ENCODE results near the gene RHBDL1.

The RHBDL1 gene

DNA sequence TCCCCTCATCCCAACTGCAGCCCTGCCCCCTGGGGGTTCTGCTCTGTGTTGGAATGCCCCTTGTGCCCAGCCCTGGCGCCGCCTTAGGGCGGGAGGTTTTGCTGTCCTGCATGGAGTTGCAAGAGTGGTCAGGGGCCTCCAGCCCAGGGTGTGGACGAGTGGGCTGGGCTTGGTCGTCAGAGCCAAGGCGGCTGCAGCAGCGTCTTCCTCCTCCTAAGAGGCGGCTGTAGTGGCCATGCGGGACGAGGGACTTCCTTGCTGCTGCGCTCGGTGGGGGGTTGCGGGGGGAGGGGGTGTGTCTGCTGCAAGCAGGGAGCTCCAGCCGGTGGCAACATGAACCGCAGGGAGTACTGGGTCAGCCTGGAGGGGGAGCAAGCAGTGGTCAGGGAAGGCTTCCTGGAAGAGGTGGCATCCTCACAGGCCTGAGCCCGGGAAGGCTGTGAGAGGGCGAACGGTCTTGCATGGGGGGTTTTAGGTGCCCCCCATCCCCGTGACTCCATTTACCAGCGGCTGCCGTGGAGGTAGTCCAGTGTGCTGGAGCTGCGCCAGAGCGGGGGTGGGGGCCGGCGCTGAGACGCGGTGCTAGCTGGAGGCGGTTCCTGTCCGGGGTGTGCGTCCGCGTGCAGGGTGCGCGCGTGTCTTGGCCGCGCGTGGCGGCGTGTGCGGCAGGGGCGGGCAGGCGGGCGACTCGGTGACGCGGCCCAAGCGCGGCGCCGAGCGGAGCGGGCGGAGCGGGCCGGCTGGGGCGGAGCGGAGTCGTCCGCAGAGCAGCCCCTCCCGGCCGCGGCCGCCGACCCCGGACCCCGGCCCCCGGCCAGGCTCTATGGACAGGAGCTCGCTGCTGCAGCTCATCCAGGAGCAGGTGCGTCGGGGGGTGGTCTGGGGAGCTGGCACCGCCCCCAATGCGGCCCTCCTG is at the start of gene RHBDL1:
RHBDL1 (plus strand) TSS at position 704 of the 916 bp plus-strand sequence; CDS start at position 824, 120 bp downstream.
- DNase-seq: no peak

DNA sequence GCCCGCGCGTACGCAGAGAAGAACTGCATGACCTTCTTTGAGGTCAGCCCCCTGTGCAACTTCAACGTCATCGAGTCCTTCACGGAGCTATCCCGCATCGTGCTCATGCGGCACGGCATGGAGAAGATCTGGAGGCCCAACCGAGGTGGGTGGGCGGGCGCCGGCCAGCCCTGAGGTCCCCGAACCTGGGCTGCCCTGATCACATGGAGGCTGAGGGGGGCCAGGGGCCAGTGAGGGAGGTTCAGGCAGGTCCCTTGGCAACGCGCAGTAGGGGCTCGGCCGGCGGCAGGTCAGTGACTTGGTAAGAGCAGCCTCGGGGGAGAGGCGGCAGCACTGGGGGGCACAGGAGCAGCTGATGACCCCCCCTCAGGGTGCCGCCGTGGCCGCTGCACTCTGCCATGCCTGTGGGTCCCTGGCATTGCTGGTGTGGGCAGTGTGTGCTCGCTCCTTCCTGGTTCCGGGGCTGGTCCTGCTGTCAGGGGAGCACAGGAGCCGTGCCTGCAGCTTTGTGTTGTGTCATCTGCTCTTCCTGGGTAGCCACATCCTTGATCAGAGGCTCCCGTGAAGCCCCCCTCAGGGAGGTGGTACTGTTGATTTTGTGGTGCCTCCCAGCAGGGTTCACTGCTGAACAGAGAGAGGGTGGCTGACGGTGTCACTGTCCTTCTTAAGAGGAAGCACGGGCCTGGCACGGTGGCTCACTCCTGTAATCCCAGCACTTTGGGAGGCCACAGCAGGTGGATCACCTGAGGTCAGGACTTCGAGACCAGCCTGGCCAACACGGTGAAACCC is 49.3 kb upstream of the RHBDL1 start:
- no peak for DNase-seq

DNA sequence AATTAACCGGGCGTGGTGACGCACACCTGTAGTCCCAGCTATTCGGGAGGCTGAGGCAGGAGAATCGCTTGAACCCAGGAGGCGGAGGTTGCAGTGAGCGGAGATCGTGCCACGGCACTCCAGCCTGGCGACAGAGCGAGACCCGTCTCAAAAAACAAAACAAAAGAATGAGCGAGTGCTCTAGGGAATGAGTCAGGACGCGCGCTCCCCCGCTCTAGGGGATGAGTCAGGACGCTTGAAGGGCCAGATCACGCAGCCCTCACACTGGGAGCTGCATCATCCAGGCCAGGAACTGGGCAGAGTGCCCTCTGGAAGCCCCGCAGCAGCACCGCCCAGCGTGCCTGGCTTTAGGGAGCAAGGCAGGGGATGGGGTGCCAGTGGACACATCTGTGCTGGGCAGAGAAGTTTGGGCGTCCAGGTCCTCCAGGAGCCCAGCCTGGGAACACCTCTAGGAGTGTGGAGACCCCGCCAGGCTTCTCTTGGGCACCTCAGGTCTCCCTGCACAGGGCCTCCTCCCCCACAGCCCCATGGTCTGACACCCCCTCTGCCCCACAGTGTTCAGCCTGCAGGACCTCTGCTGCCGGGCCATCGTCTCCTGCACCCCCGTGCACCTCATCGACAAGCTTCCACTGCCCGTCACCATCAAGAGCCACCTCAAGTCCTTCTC is 48.6 kb upstream of the RHBDL1 start:
- no peak for DNase-seq

DNA sequence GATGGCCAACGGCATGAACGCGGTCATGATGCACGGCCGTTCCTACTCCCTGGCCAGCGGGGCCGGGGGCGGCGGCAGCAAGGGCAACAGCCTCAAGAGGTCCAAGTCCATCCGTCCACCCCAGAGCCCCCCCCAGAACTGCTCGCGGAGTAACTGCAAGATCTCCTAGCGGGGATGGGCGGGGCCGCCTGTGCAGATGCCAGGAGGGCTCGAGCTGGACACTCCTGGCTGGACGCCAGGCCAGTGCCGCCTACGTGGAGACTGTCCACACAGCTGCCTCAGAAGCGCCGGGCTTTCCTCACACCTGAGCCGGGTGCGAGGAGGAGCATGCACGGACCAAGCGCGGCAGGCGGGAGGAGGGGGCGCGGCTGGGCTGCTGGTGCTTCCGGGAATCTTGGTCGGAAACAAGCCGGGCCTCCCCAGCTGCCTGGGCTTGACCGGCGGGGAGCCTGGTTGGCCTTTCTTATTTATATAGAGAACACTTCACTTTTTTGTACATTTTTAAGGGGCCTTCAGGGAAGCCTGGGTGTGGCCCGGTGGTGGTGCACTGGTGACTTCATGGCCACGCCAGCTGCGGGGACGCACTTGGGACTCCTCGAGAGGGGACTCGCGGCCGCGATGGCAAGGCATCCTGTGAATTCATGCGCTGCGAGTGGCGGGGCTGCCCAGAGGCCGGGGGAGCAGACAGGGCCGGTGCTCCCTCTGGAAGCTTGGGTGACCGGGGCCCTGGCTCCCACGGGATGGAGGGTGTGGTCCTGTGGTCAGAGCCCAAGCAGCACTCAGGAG is 47.8 kb upstream of the RHBDL1 start:
- DNase-seq: no peak

DNA sequence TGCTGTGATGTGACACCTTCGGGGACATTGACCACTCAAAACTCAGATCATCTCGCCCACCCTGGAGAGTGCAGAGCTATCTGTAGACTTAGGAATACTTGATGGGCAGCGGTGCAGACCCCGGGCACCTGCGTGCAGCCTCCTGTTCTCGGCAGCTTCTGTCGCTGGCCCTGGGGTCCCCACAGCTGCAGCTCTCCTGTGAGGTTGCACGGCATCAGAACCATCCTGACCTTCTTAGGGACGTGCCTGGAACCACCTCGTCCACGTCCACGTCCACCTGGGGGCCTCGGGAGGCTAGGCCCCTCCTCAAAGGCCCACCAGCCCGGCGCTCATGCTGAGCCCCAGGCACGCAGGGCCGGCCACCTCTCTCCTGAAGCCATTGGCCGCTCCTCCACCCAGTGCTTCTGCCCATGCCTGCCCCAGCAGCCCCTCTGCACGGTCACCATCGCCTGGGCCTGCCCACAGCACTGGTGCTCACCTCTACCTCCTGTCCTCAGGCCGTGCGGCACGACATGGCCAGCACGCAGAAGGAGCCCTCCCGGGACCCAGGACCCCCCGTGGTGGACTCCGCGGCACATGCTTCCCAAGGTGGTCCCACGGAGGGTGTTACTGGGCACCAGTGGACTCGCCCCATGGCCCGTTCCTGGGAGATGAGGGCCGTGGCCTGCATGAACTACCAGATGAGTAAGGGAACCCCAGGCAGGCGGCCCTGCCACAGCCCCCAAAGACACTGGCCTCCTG is 47.0 kb upstream of the RHBDL1 start:
- no peak for DNase-seq

DNA sequence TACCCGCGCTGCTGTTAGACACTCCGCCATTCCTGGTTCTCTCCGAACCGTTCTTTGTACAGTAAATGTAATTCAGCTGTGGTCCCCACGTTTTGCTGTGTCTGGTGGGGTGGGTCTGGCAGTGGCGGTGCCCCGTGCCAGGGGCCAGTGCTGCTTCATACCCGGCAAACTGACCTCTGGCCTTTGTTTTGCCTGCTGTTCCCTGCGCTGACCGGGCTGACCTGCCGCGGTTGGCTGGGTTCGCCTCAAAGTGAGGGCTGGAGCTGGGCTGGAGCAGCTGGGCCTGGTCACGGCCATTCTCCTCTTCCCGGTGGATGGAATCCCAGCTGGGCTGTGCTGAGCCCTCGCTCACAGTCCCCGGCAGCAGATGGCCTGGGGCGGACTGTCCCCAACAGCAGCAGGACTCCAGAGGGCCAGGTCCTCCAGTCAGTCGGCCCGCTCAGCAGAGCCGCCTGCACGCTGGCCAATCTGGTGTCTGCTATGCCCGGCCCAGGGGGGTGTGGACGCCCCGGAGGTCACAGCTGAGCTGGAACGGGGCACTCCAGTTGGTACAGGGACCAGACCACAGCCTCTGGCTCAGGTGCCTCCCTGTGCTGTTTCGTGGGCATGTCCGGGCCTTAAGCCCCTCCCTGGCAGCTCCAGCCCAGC is 46.2 kb upstream of the RHBDL1 start:
- no peak for DNase-seq

DNA sequence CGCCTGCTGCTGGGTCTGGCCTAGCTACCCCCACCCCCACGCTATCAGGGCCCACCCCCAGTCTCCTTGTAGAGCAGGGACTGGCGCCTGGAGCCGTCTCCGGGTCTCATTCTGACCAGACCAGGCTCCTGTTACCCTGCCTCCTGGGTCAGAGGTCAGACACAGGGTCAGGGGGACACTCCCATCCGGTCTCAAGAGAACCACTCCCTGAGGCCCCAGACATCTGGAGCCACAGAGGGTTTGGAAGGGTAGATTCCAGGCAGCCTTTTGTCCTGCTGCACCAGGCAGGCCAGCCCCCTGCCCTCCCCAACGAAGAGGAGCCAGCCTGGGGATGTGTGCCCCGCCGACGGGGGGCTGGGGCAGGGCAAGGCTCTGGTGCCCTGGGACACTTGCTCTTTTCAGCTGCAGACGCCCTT is 45.6 kb upstream of the RHBDL1 start:
- no peak for DNase-seq

DNA sequence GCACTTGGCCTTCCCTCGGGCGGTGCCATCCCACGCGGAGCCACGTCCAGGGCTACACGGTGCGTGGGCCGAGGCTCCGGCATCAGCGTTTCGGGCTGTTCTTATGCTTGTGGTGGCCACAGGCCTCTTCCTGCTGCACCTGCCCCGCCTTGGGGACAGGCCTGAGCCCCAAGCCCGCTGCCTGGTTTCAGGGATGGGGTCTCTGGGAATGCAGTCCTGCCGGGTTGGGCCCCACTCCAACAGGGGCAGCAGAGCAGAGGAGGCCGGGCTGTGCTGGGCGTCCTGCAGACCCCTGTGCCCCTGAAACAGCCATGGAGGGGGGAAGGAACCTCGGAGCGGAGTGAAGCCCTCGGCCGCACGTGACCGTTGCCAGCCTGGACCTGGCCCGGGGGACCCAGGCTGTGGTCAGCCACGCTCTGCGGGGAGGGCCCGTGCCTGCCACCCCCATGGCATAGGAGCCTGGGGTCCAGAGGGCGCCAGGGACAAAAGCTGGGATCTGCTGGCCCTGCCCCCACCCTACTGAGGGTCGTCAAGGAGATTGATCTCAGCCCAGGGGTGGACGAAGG is 45.1 kb upstream of the RHBDL1 start:
- no peak for DNase-seq

DNA sequence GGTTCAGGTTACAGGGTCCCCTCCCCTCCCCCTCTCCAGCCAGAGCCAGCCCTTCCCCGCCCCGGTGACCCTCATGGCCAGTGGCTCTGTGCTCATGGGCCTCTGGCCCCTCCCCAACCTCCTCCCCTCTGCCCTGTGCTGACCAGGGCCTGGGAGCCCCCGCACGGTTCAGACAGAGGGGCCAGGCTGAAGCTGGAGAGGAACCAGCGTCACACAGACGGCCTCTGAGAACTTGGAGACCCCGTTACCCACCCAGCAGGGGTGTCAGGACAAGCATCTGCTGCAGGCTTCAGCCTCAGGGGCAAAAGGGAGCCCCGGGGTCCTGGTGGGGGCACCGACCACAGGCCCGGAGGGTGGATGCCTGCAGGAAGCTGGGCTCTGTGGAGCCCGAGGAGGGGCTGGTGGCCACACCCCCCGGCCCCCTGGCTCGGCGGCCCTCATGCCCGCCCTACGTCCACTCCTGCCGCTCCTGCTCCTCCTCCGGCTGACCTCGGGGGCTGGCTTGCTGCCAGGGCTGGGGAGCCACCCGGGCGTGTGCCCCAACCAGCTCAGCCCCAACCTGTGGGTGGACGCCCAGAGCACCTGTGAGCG is 44.6 kb upstream of the RHBDL1 start, which contains the start of gene WFIKKN1:
WFIKKN1 (plus strand) TSS at position 171 of the 591 bp plus-strand sequence; CDS start at position 440, 269 bp downstream.
- DNase-seq: no peak

DNA sequence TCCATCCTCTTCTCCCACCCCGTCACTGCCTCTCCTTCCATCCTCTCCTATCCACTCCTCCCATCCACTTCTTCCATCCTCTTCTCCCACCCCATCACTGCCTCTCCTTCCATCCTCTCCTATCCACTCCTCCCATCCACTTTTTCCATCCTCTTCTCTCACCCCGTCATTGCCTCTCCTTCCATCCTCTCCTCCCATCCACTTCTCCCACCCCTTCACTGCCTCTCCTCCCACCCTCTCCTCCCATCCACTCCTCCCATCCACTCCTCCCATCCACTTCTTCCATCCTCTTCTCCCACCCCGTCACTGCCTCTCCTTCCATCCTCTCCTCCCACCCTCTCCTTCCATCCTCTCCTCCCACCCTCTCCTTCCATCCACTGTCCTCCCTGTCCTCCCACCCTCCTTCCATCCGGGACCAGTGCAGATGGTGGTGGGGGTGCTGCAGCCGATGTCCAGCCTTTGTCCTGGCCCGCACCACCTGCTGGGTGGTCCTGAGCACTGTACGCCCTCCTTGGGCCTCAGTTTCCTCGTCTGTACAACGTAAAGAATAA is 43.6 kb upstream of the RHBDL1 start:
- no peak for DNase-seq

DNA sequence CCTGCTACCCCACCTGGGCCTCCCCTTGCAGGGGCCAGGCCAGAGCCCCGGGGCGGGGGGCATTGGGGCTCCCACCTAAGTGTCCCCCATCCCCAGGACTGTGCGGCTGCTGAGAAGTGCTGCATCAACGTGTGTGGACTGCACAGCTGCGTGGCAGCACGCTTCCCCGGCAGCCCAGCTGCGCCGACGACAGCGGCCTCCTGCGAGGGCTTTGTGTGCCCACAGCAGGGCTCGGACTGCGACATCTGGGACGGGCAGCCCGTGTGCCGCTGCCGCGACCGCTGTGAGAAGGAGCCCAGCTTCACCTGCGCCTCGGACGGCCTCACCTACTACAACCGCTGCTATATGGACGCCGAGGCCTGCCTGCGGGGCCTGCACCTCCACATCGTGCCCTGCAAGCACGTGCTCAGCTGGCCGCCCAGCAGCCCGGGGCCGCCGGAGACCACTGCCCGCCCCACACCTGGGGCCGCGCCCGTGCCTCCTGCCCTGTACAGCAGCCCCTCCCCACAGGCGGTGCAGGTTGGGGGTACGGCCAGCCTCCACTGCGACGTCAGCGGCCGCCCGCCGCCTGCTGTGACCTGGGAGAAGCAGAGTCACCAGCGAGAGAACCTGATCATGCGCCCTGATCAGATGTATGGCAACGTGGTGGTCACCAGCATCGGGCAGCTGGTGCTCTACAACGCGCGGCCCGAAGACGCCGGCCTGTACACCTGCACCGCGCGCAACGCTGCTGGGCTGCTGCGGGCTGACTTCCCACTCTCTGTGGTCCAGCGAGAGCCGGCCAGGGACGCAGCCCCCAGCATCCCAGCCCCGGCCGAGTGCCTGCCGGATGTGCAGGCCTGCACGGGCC is 42.8 kb upstream of the RHBDL1 start:
- no peak for DNase-seq

DNA sequence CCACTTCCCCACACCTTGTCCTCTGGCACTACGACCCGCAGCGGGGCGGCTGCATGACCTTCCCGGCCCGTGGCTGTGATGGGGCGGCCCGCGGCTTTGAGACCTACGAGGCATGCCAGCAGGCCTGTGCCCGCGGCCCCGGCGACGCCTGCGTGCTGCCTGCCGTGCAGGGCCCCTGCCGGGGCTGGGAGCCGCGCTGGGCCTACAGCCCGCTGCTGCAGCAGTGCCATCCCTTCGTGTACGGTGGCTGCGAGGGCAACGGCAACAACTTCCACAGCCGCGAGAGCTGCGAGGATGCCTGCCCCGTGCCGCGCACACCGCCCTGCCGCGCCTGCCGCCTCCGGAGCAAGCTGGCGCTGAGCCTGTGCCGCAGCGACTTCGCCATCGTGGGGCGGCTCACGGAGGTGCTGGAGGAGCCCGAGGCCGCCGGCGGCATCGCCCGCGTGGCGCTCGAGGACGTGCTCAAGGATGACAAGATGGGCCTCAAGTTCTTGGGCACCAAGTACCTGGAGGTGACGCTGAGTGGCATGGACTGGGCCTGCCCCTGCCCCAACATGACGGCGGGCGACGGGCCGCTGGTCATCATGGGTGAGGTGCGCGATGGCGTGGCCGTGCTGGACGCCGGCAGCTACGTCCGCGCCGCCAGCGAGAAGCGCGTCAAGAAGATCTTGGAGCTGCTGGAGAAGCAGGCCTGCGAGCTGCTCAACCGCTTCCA is 42.0 kb upstream of the RHBDL1 start:
- DNase-seq: no peak

DNA sequence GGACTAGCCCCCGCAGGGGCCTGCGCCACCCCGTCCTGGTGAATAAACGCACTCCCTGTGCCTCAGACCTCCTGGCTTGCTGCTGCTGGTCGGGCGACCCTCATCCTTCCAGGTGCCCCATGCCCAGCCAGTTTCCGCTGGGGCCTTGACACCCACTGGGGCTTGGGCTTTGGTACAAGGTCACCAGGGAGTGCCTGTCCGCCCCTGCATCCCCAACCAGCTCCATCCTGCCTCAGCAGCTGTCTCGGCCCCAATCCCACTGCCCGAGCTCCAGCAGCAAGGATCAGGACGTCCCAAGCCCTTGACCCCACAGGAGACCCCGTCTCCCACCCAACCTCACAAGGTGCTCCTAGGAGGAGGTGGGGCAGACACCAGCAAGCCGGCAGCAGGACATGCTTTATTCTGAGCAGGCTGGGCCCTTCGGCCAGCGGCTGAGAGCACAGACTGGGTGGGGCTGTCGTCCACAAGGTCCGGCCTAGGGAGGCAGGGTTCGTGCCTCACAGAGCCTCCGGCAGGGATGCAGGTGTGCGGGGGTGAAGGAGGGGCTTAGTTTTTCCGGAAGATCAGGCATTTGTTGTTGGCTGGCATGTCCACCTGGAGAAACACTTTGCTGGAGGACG is 41.3 kb upstream of the RHBDL1 start:
- no peak for DNase-seq

DNA sequence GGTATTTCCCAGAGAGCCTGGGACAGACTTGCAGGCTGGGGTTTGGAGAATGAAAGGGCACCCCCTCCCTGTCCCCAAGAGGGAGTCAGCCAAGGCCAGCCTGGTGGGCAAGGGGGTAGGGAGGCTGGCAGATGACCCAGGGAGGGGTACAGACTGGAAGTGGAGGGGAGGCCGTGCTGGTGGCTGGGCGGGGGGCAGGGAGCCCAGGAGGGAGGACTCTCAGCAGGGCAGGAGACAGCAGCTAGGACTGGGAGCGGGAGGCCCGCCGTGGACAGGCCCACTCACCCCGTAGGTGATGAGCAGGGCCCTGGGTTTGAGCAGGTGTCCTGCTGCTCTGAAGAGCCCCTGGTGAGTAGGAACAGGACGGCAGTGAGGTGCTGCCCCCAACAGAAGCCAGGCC is 40.5 kb upstream of the RHBDL1 start:
- DNase-seq: no peak

DNA sequence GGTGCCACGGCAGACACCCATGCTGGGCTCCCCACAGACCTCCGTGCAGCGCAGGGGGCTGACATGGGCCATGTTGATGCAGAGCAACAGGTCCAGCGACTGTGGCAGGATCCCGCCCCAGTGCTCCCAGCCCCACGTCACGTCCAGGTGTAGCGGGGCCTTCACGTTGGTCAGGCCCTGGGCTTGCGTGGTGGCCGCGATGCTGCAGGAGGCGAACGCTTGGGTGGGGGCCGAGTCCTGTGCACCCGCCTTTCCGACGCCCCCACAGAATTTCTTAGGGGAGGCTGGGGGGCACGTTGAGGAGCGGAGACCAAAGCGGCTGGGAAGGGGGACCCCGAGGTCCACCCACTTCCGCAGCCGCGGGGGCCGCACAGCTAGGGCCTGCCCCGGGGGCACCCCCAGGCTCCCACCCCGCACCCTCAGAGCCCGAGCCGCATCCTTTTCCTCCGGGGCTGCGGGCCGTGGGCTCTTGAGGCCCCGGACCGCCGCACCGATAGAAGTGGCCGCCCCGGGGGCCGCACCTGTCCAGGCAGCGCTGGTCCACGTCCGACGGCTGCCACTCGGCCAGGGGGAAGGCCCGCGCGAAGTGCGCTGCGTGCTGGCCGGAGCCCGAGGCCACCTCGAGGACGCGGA is 39.8 kb upstream of the RHBDL1 start:
- DNase-seq: no peak

DNA sequence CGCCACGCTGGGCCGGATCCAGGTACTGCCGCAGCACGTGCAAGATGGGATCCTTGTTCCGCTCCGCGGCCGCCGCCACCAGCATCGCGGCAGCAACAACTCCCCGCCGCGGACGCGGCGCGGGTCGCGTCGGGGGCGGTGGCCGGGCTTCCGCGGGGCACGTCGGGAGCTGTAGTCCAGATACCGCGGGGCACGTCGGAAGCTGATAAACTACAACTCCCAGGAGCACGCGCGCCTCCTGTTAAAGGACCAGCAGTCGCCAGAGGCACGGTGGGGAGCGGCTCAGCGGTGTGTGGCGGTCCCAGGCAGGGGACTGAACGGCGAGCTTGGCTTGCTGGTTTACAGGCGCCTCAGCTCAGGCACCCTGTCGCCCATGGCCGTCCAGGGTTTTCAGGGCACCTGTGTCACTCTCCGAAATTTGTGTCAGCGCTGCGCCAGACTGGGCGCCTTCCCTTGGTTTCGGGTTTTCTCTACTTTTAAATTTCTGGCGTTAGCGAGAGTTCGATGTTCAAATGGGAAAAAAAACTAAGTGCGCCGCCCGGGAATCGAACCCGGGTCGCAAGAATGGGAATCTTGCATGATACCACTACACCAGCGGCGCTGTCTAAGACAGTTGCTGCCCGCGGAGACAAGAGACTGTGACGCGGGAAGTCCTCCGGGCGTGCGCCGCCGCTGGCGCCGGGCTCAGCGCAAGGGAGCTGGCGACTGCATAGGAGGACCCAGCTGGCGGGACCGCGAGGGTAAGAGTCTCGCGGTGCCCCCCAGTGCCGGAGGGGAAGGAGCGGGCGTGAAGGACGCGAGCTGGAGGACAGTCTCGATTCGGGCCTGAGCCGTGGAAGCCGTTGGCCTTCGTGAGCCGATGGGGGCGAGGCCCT is 39.0 kb upstream of the RHBDL1 start, which contains the start of gene METTL26:
METTL26 (minus strand) TSS at position 100 of the 875 bp plus-strand sequence; CDS start at position 85, 15 bp downstream.
- DNase-seq: peak; percentile 94

Data from NCI-H2171 (cell line).